ENCODE results near the gene CRYGB.

Gene CRYGB

GRCh38 chr2:208150094-208150493 is 4.1 kb upstream of the CRYGB start:
- Histone ChIP-seq H3K9me3 (ENCODE audit: insufficient read depth, low read length) (peaks cover 3% of the 10 kb centered on the region; the same call in 1 of the 2 replicates), H3K9ac (ENCODE audit: low read length) (no peak overlapping the region), H3K4me1 (ENCODE audit: low read length) (no peaks in the 10 kb centered on the region), H3K27me3 (ENCODE audit: low read depth, low read length) (no peaks in the 10 kb centered on the region), H3K4me3 (ENCODE audit: low read length) (no peak overlapping the region), H4K20me1 (ENCODE audit: insufficient read depth, low read length) (no peaks in the 10 kb centered on the region), H3K36me3 (replicated peaks; ENCODE audit: low read depth, low read length) (no peaks in the 10 kb centered on the region), H3K79me2 (ENCODE audit: low read length) (no peaks in the 10 kb centered on the region), H3K4me2 (ENCODE audit: low read length) (no peak overlapping the region), H2AFZ (ENCODE audit: low read depth, low read length) (no peak overlapping the region), H3K27ac (ENCODE audit: low read length) (no peak overlapping the region)
- TF ChIP-seq CTCF (IDR thresholded peaks at IDR 0.05; ENCODE audit: low read depth, low read length) (no peak), EZH2phosphoT487 (IDR thresholded peaks at IDR 0.05; ENCODE audit: low read depth) (no peak)

GRCh38 chr2:208148803-208149202 is 2.8 kb upstream of the CRYGB start:
- Histone ChIP-seq H3K4me1 (ENCODE audit: low read length) (no peaks in the 10 kb centered on the region), H3K36me3 (replicated peaks; ENCODE audit: low read depth, low read length) (no peaks in the 10 kb centered on the region)

GRCh38 chr2:208147759-208148158 is 1.8 kb upstream of the CRYGB start:
- Histone ChIP-seq H4K20me1 (ENCODE audit: insufficient read depth, low read length) (no peaks in the 10 kb centered on the region), H3K4me2 (ENCODE audit: low read length) (no peak overlapping the region), H3K79me2 (ENCODE audit: low read length) (no peaks in the 10 kb centered on the region), H3K9ac (ENCODE audit: low read length) (no peak overlapping the region), H3K9me3 (ENCODE audit: insufficient read depth, low read length) (peaks cover 3% of the 10 kb centered on the region; the same call in 1 of the 2 replicates), H3K27me3 (ENCODE audit: low read depth, low read length) (no peaks in the 10 kb centered on the region), H3K27ac (ENCODE audit: low read length) (no peak overlapping the region), H3K4me1 (ENCODE audit: low read length) (no peaks in the 10 kb centered on the region), H3K36me3 (replicated peaks; ENCODE audit: low read depth, low read length) (no peaks in the 10 kb centered on the region), H3K4me3 (ENCODE audit: low read length) (no peak overlapping the region), H2AFZ (ENCODE audit: low read depth, low read length) (no peak overlapping the region)
- TF ChIP-seq CTCF (IDR thresholded peaks at IDR 0.05; ENCODE audit: low read depth, low read length) = no peak
- no peak for TF ChIP-seq EZH2phosphoT487 (IDR thresholded peaks at IDR 0.05; ENCODE audit: low read depth)

More at GRCh38 chr2:208148803-208149202, 2.8 kb upstream of the CRYGB start:
- Histone ChIP-seq H3K9me3 (ENCODE audit: insufficient read depth, low read length) (peaks cover 3% of the 10 kb centered on the region; the same call in 1 of the 2 replicates), H3K79me2 (ENCODE audit: low read length) (no peaks in the 10 kb centered on the region), H4K20me1 (ENCODE audit: insufficient read depth, low read length) (no peaks in the 10 kb centered on the region), H3K9ac (ENCODE audit: low read length) (no peak overlapping the region), H3K4me3 (ENCODE audit: low read length) (no peak overlapping the region), H3K27ac (ENCODE audit: low read length) (no peak overlapping the region), H2AFZ (ENCODE audit: low read depth, low read length) (no peak overlapping the region), H3K27me3 (ENCODE audit: low read depth, low read length) (no peaks in the 10 kb centered on the region), H3K4me2 (ENCODE audit: low read length) (no peak overlapping the region)
- TF ChIP-seq EZH2phosphoT487 (IDR thresholded peaks at IDR 0.05; ENCODE audit: low read depth) (no peak), CTCF (IDR thresholded peaks at IDR 0.05; ENCODE audit: low read depth, low read length) (no peak)

- Histone ChIP-seq H3K36me3 (replicated peaks; ENCODE audit: low read depth, low read length) (no peaks in the 10 kb centered on the region), H3K4me3 (ENCODE audit: low read length) (no peak overlapping the region), H3K9ac (ENCODE audit: low read length) (no peak overlapping the region), H3K4me2 (ENCODE audit: low read length) (no peak overlapping the region), H3K27ac (ENCODE audit: low read length) (no peak overlapping the region), H3K4me1 (ENCODE audit: low read length) (no peaks in the 10 kb centered on the region), H3K79me2 (ENCODE audit: low read length) (no peaks in the 10 kb centered on the region), H3K27me3 (ENCODE audit: low read depth, low read length) (no peaks in the 10 kb centered on the region), H4K20me1 (ENCODE audit: insufficient read depth, low read length) (no peaks in the 10 kb centered on the region), H2AFZ (ENCODE audit: low read depth, low read length) (no peak overlapping the region), H3K9me3 (ENCODE audit: insufficient read depth, low read length) (peaks cover 3% of the 10 kb centered on the region; the same call in 1 of the 2 replicates)
- no peak for TF ChIP-seq EZH2phosphoT487 (IDR thresholded peaks at IDR 0.05; ENCODE audit: low read depth)
- TF ChIP-seq CTCF (IDR thresholded peaks at IDR 0.05; ENCODE audit: low read depth, low read length) = no peak
These were observed 1.1 kb upstream of the CRYGB start for GRCh38 chr2:208147008-208147407.

All from OCI-LY3 (cell line).